Endodermal cell (in vitro differentiated cells): ENCODE measurements around the gene GTF2IRD1. TPM values are rescaled to one million over a fixed set of nuclear protein-coding genes. Genes with fewer than 3 reads are reported as not detected.

Experiments
- DNase-seq: peaks from one replicate; pipeline ENCODE4 v3.0.0-alpha.2; 2017
- H3K27ac ChIP-seq: 2 replicates; pipeline ENCODE4 v1.5.1; 2013; ENCODE audit warnings: mild to moderate bottlenecking, low read depth, low read length, moderate library complexity
- H3K27me3 ChIP-seq: 2 replicates; pipeline ENCODE4 v1.6.1; 2013; ENCODE audit warnings: mild to moderate bottlenecking, low read length, moderate library complexity; ENCODE audit not compliant: insufficient read depth, control insufficient read depth, poor library complexity, severe bottlenecking
- H3K36me3 ChIP-seq: 2 replicates; pipeline ENCODE4 v1.7.0; 2013; ENCODE audit warnings: mild to moderate bottlenecking, low read length, moderate library complexity; ENCODE audit not compliant: control insufficient read depth, insufficient read depth
- H3K4me1 ChIP-seq: one replicate; pipeline ENCODE4 v1.7.0; 2013; ENCODE audit warnings: low read length; ENCODE audit not compliant: control insufficient read depth, insufficient read depth
- H3K4me3 ChIP-seq: 2 replicates; pipeline ENCODE4 v1.5.1; 2013; ENCODE audit warnings: mild to moderate bottlenecking, low read length, moderate library complexity
- H3K9ac ChIP-seq: 2 replicates; pipeline ENCODE4 v1.6.1; 2013; ENCODE audit warnings: mild to moderate bottlenecking, low read length, moderate library complexity; ENCODE audit not compliant: poor library complexity, severe bottlenecking; ENCODE audit errors: extremely low read depth
- H3K9me3 ChIP-seq: 2 replicates; pipeline ENCODE4 v1.6.1; 2013; ENCODE audit warnings: mild to moderate bottlenecking, low read length, moderate library complexity; ENCODE audit not compliant: control insufficient read depth
- H3K27ac Mint-ChIP-seq: 2 replicates; pipeline ENCODE4 v1.8.0; 2020; ENCODE audit warnings: mixed read lengths
- H3K27me3 Mint-ChIP-seq: 2 replicates; pipeline ENCODE4 v1.8.0; 2021; ENCODE audit warnings: mild to moderate bottlenecking, mixed read lengths; ENCODE audit not compliant: insufficient read depth
- H3K36me3 Mint-ChIP-seq: 2 replicates; pipeline ENCODE4 v1.8.0; 2020; ENCODE audit warnings: low read depth, mixed read lengths
- H3K4me1 Mint-ChIP-seq: 2 replicates; pipeline ENCODE4 v1.8.0; 2020; ENCODE audit warnings: mixed read lengths
- H3K4me3 Mint-ChIP-seq: 2 replicates; pipeline ENCODE4 v1.8.0; 2020; ENCODE audit warnings: mild to moderate bottlenecking, moderate library complexity, mixed read lengths
- H3K9me3 Mint-ChIP-seq: 2 replicates; pipeline ENCODE4 v1.8.0; 2020; ENCODE audit warnings: mild to moderate bottlenecking, mixed read lengths
- WGBS, 2 experiments: methylation state at CpG; one replicate each; pipeline versions ENCODE4 v1.1.5 to v1.1.7; 2013; ENCODE audit warnings: missing lambda C conversion rate in 2 of 2, mixed read lengths in 1 of 2; ENCODE audit not compliant: insufficient coverage in 1 of 2, insufficient read length in 1 of 2; 5-methylcytosine and 5-hydroxymethylcytosine counted together
- total RNA-seq, 2 donors: library from RNA; stranded (reverse); fragmentation: NEBNext Ultra II Directional in 1 of 2; extraction: Animal tissue kit (Norgen Biotek cat#: 25700) in 1 of 2; gene quantifications; 2 replicates in 1 of 2; 3 replicates in 1 of 2; pipeline ENCODE4 v1.2.1, GENCODE V29; 2021
- TF ChIP-seq, protein P1 (sequence below): fragments of 200-600 bp; sonication (generic); conservative IDR thresholded peaks from 2 replicates; pipeline ENCODE4 v1.5.0; 2021; ENCODE audit warnings: antibody characterized with exemption, mild to moderate bottlenecking

The GTF2IRD1 gene
- total RNA-seq, 2 donors from 2014 or later = 54.8 to 84.4 TPM

- no peak for DNase-seq
- H3K4me3 ChIP-seq = no peak overlapping the region
Observed at GRCh38 chr7:74606909-74607510, 153.3 kb downstream of the GTF2IRD1 start.

GRCh38 chr7:74612015-74612829 lies 158.5 kb downstream of the GTF2IRD1 start:
- Histone ChIP-seq H3K27me3 (no peaks in the 10 kb centered on the region), H3K4me3 (no peak overlapping the region), H3K27ac (peak overlapping the region; percentile 42), H3K9me3 (no peaks in the 10 kb centered on the region), H3K9ac (no peak overlapping the region), H3K4me1 (peaks cover 2% of the 10 kb centered on the region), H3K36me3 (no peaks in the 10 kb centered on the region)
- Mint-ChIP-seq H3K27ac (peak overlapping the region; percentile 82), H3K4me1 (peaks cover 7% of the 10 kb centered on the region), H3K9me3 (no peaks in the 10 kb centered on the region), H3K36me3 (no peaks in the 10 kb centered on the region), H3K27me3 (no peaks in the 10 kb centered on the region), H3K4me3 (no peak overlapping the region)
- WGBS, 2 experiments = 67 to 85% methylated on average over 8 to 11 of the region's 11 CpGs
- peak; percentile 76 for DNase-seq
- TF ChIP-seq, protein P1, sequence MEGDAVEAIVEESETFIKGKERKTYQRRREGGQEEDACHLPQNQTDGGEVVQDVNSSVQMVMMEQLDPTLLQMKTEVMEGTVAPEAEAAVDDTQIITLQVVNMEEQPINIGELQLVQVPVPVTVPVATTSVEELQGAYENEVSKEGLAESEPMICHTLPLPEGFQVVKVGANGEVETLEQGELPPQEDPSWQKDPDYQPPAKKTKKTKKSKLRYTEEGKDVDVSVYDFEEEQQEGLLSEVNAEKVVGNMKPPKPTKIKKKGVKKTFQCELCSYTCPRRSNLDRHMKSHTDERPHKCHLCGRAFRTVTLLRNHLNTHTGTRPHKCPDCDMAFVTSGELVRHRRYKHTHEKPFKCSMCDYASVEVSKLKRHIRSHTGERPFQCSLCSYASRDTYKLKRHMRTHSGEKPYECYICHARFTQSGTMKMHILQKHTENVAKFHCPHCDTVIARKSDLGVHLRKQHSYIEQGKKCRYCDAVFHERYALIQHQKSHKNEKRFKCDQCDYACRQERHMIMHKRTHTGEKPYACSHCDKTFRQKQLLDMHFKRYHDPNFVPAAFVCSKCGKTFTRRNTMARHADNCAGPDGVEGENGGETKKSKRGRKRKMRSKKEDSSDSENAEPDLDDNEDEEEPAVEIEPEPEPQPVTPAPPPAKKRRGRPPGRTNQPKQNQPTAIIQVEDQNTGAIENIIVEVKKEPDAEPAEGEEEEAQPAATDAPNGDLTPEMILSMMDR = no peak

More at GRCh38 chr7:74606909-74607510, 153.3 kb downstream of the GTF2IRD1 start:
- Histone ChIP-seq H3K27me3 (no peaks in the 10 kb centered on the region), H3K36me3 (peaks cover 9% of the 10 kb centered on the region), H3K27ac (no peak overlapping the region), H3K9me3 (no peaks in the 10 kb centered on the region), H3K9ac (no peak overlapping the region), H3K4me1 (no peaks in the 10 kb centered on the region)
- Mint-ChIP-seq H3K9me3 (no peaks in the 10 kb centered on the region), H3K36me3 (peaks cover 19% of the 10 kb centered on the region), H3K4me3 (peak overlapping the region; percentile 43), H3K27ac (no peak overlapping the region), H3K4me1 (peaks cover 3% of the 10 kb centered on the region), H3K27me3 (no peaks in the 10 kb centered on the region)
- WGBS, 2 experiments = 90 to 95% methylated on average over 8 to 15 of the region's 15 CpGs
- TF ChIP-seq, protein P1 = no peak

DNA sequence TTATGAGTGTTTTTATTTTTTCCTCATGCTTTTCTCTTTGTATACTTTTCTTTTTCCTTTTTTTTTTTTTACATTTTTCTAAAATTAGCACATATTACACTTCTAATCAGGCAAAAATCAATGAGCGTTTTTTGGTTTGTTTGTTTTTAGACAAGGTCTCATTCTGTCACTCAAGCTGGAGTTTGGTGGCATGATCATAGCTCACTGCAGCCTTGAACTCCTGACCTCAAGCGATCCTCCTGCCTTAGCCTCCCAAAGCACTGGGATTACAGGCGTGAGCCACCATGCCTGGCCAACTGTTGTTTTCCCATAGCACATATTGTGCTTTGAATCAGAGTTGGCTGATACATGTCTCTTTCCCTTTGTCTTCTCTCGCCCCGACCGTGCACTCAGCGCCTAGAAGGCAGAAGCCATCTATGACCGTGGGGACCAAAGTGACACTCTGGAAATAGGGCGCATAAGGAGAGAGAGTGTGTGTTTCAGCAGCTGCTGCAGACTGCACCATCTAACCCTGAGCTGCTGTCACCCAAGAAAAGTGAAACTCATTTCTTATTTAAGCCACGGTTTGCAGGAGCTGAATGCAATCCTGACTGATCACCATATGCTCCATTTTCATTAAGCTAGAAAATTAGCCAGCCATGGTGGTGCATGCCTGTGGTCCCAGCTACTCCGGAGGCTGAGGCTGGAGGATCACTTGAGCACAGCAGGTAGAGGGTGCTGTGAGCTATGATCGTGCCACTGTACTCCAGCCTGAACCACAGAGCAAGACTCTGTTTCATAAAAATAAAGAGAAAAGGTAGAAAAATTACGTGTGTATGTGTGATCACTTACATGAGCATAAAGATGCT lies 162.5 kb downstream of the GTF2IRD1 start:
- H3K27ac Mint-ChIP-seq = no peak overlapping the region
- Histone ChIP-seq H3K36me3 (no peaks in the 10 kb centered on the region), H3K4me1 (peaks cover 5% of the 10 kb centered on the region), H3K9me3 (no peaks in the 10 kb centered on the region), H3K4me3 (no peak overlapping the region), H3K27ac (no peak overlapping the region), H3K9ac (no peak overlapping the region), H3K27me3 (no peaks in the 10 kb centered on the region)
- no peak overlapping the region for H3K4me3 Mint-ChIP-seq
- no peak for DNase-seq
- WGBS, 2 experiments = 91 to 93% methylated on average over 13 of the region's 13 CpGs
- H3K36me3 Mint-ChIP-seq = no peaks in the 10 kb centered on the region
- TF ChIP-seq, protein P1 = no peak
- H3K27me3 Mint-ChIP-seq = no peaks in the 10 kb centered on the region
- H3K9me3 Mint-ChIP-seq = no peaks in the 10 kb centered on the region
- peaks cover 12% of the 10 kb centered on the region for H3K4me1 Mint-ChIP-seq
